Measurements from ENCODE around the gene TMEM165.

Gene TMEM165

DNA sequence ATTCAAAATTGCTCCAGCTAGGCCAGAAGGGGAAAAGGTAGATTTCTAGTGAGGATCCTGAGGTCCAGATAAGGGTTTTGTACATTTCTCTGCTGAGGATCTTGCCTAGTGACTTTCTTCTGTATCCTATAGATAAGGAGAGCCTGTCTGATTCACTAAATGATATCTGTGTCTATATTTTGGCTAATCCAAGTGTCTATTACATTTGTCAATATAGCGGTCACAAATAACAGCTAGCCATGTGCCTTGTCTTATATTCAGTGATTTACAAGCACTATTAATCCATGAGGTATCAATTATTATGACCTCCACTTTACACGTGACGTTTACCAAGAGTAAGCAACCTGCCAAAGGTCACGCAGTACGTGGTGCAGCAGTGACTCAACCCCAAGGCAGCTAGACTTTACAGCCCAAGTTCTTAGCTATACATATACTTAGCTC lies 41.6 kb downstream of the TMEM165 start:
- Histone ChIP-seq H3K27me3 (ENCODE audit: insufficient read depth, low read length) (no peaks in the 10 kb centered on the region), H4K8ac (ENCODE audit: low read depth, low read length) (no peak overlapping the region), H3K9ac (ENCODE audit: low read length) (no peak overlapping the region), H2BK120ac (ENCODE audit: insufficient read depth, low read length, poor library complexity) (no peak overlapping the region), H4K12ac (ENCODE audit: low read depth, low read length) (no peak overlapping the region), H3K79me1 (ENCODE audit: low read length) (no peaks in the 10 kb centered on the region), H2BK5ac (ENCODE audit: low read depth, low read length, poor library complexity) (no peak overlapping the region), H2AK5ac (ENCODE audit: low read length) (no peak overlapping the region), H3K27ac (ENCODE audit: low read depth, low read length) (no peak overlapping the region), H3K36me3 (ENCODE audit: control insufficient read depth in 1 of 2, insufficient read depth in 2 of 2, low read length in 2 of 2) (peaks cover 8 to 13% of the 10 kb centered on the region in 2 experiments), H3K9me3 (ENCODE audit: insufficient read depth, low read depth, low read length) (no peaks in the 10 kb centered on the region), H3K4me1 (ENCODE audit: control insufficient read depth in 1 of 2, insufficient read depth in 2 of 2, low read length in 2 of 2) (no peaks in the 10 kb centered on the region), H3K4ac (ENCODE audit: low read depth, low read length) (no peak overlapping the region), H3K79me2 (ENCODE audit: control insufficient read depth, insufficient read depth, low read length, poor library complexity) (no peaks in the 10 kb centered on the region), H3K23ac (ENCODE audit: low read length) (no peak overlapping the region), H2AFZ (ENCODE audit: insufficient read depth, low read length, poor library complexity) (no peak overlapping the region), H3K4me3 (ENCODE audit: low read depth, low read length) (no peak overlapping the region), H4K91ac (ENCODE audit: low read depth, low read length) (no peak overlapping the region), H3K18ac (ENCODE audit: low read length) (no peak overlapping the region), H2BK12ac (ENCODE audit: low read length) (no peak overlapping the region), H3K4me2 (ENCODE audit: low read length) (no peak overlapping the region), H3K14ac (ENCODE audit: low read length) (no peak overlapping the region)
- DNase-seq = peak in 1 of 2 donors; percentile 33
- no CpG with 5 or more reads among the region's 5 CpGs for WGBS (ENCODE audit: extremely low coverage, insufficient coverage, insufficient read length)

DNA sequence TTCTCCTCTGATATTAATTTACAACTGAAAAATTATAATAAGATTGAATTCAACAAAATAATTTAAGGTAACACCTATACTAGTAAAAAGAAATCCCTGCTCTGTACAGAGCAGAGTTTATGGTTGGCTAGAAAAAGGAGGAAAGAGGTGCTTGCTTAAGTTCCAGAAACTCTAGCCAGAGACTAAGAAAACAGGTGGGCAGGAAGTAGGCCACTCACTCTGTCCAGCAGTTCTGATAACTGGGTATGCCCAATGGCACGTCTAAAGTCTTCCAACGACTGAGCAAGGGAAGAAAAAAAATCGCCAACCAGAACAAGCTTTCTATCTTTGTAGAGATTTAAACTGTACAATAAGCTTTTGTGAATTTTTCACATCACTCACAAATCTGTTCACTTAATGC lies 42.1 kb downstream of the TMEM165 start:
- H3K23ac ChIP-seq (ENCODE audit: low read length) = no peak overlapping the region
- no peaks in the 10 kb centered on the region for H3K27me3 ChIP-seq (ENCODE audit: insufficient read depth, low read length)
- H4K8ac ChIP-seq (ENCODE audit: low read depth, low read length) = no peak overlapping the region
- no peaks in the 10 kb centered on the region for H3K79me1 ChIP-seq (ENCODE audit: low read length)
- no peak overlapping the region for H4K91ac ChIP-seq (ENCODE audit: low read depth, low read length)
- H3K4me2 ChIP-seq (ENCODE audit: low read length) = no peak overlapping the region
- H3K14ac ChIP-seq (ENCODE audit: low read length) = no peak overlapping the region
- H3K27ac ChIP-seq (ENCODE audit: low read depth, low read length) = no peak overlapping the region
- no CpG with 5 or more reads among the region's 3 CpGs for WGBS (ENCODE audit: extremely low coverage, insufficient coverage, insufficient read length)
- no peak overlapping the region for H2AFZ ChIP-seq (ENCODE audit: insufficient read depth, low read length, poor library complexity)
- H4K12ac ChIP-seq (ENCODE audit: low read depth, low read length) = no peak overlapping the region
- H3K4me3 ChIP-seq (ENCODE audit: low read depth, low read length) = no peak overlapping the region
- DNase-seq = no peak
- H3K4me1 ChIP-seq (ENCODE audit: control insufficient read depth in 1 of 2, insufficient read depth in 2 of 2, low read length in 2 of 2) = no peaks in the 10 kb centered on the region
- H3K4ac ChIP-seq (ENCODE audit: low read depth, low read length) = no peak overlapping the region
- H3K18ac ChIP-seq (ENCODE audit: low read length) = no peak overlapping the region
- H2AK5ac ChIP-seq (ENCODE audit: low read length) = no peak overlapping the region
- H3K9ac ChIP-seq (ENCODE audit: low read length) = no peak overlapping the region
- no peaks in the 10 kb centered on the region for H3K79me2 ChIP-seq (ENCODE audit: control insufficient read depth, insufficient read depth, low read length, poor library complexity)
- H2BK5ac ChIP-seq (ENCODE audit: low read depth, low read length, poor library complexity) = no peak overlapping the region
- H3K9me3 ChIP-seq (ENCODE audit: insufficient read depth, low read depth, low read length) = no peaks in the 10 kb centered on the region
- H2BK12ac ChIP-seq (ENCODE audit: low read length) = no peak overlapping the region
- H3K36me3 ChIP-seq (ENCODE audit: control insufficient read depth in 1 of 2, insufficient read depth in 2 of 2, low read length in 2 of 2) = peaks cover 8 to 13% of the 10 kb centered on the region in 2 experiments
- H2BK120ac ChIP-seq (ENCODE audit: insufficient read depth, low read length, poor library complexity) = no peak overlapping the region

DNA sequence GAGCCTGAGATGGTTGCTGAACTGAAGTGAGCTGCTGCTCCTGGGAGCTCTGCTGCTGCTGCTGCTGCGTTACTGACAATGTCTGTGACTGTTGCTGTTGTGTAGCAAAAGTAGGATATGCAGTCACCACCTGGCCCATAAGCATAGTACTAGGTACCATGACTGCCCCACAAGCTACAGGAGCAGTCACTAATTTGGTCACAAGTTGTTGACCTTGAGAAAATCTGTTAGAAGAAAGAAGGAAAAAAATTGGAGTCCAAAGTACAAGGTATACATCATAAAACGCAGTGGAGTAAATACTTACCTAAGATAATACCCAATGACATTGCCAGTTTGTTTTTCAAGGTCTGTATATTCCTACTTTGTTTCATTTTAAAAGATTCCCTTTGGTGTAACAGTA lies 42.6 kb downstream of the TMEM165 start:
- Histone ChIP-seq H3K27me3 (ENCODE audit: insufficient read depth, low read length) (no peaks in the 10 kb centered on the region), H2BK12ac (ENCODE audit: low read length) (no peak overlapping the region), H2BK120ac (ENCODE audit: insufficient read depth, low read length, poor library complexity) (no peak overlapping the region), H3K14ac (ENCODE audit: low read length) (no peak overlapping the region), H3K18ac (ENCODE audit: low read length) (no peak overlapping the region), H2AFZ (ENCODE audit: insufficient read depth, low read length, poor library complexity) (no peak overlapping the region), H3K4me3 (ENCODE audit: low read depth, low read length) (no peak overlapping the region), H3K9me3 (ENCODE audit: insufficient read depth, low read depth, low read length) (no peaks in the 10 kb centered on the region), H3K79me1 (ENCODE audit: low read length) (no peaks in the 10 kb centered on the region), H4K12ac (ENCODE audit: low read depth, low read length) (no peak overlapping the region), H3K4me2 (ENCODE audit: low read length) (no peak overlapping the region), H3K27ac (ENCODE audit: low read depth, low read length) (no peak overlapping the region), H2AK5ac (ENCODE audit: low read length) (no peak overlapping the region), H4K8ac (ENCODE audit: low read depth, low read length) (no peak overlapping the region), H4K91ac (ENCODE audit: low read depth, low read length) (no peak overlapping the region), H2BK5ac (ENCODE audit: low read depth, low read length, poor library complexity) (no peak overlapping the region), H3K9ac (ENCODE audit: low read length) (no peak overlapping the region), H3K36me3 (ENCODE audit: control insufficient read depth in 1 of 2, insufficient read depth in 2 of 2, low read length in 2 of 2) (peaks cover 11 to 13% of the 10 kb centered on the region in 2 experiments), H3K23ac (ENCODE audit: low read length) (no peak overlapping the region), H3K4me1 (ENCODE audit: control insufficient read depth in 1 of 2, insufficient read depth in 2 of 2, low read length in 2 of 2) (no peaks in the 10 kb centered on the region), H3K4ac (ENCODE audit: low read depth, low read length) (no peak overlapping the region), H3K79me2 (ENCODE audit: control insufficient read depth, insufficient read depth, low read length, poor library complexity) (no peaks in the 10 kb centered on the region)
- no peak for DNase-seq
- no CpG with 5 or more reads among the region's 2 CpGs for WGBS (ENCODE audit: extremely low coverage, insufficient coverage, insufficient read length)

DNA sequence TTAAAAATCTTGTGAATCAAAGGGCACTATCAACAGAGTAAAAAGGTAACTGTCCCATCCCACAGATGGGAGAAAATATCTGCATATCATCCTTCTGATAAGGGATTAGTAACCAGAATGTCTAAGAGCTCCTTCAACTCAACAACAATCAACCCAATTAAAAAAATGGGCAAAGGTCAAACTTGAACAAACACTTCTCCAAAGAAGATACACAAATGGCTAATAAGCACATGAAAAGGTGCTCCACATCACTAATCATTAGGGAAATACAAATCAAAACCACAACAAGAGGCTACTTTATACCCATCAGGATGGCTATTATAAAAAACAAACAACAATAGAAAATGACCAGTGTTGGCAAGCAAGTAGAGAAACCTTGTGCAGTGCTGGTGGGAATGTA lies 43.3 kb downstream of the TMEM165 start:
- Histone ChIP-seq H3K9ac (ENCODE audit: low read length) (no peak overlapping the region), H3K23ac (ENCODE audit: low read length) (no peak overlapping the region), H3K14ac (ENCODE audit: low read length) (no peak overlapping the region), H3K9me3 (ENCODE audit: insufficient read depth, low read depth, low read length) (no peaks in the 10 kb centered on the region), H2BK5ac (ENCODE audit: low read depth, low read length, poor library complexity) (no peak overlapping the region), H2AK5ac (ENCODE audit: low read length) (no peak overlapping the region), H4K91ac (ENCODE audit: low read depth, low read length) (no peak overlapping the region), H3K18ac (ENCODE audit: low read length) (no peak overlapping the region), H3K4me2 (ENCODE audit: low read length) (no peak overlapping the region), H3K36me3 (ENCODE audit: control insufficient read depth in 1 of 2, insufficient read depth in 2 of 2, low read length in 2 of 2) (peaks cover 11 to 13% of the 10 kb centered on the region in 2 experiments), H3K27me3 (ENCODE audit: insufficient read depth, low read length) (no peaks in the 10 kb centered on the region), H3K79me2 (ENCODE audit: control insufficient read depth, insufficient read depth, low read length, poor library complexity) (no peaks in the 10 kb centered on the region), H2AFZ (ENCODE audit: insufficient read depth, low read length, poor library complexity) (no peak overlapping the region), H3K4me3 (ENCODE audit: low read depth, low read length) (no peak overlapping the region), H2BK12ac (ENCODE audit: low read length) (no peak overlapping the region), H3K27ac (ENCODE audit: low read depth, low read length) (no peak overlapping the region), H2BK120ac (ENCODE audit: insufficient read depth, low read length, poor library complexity) (no peak overlapping the region), H3K79me1 (ENCODE audit: low read length) (no peaks in the 10 kb centered on the region), H4K12ac (ENCODE audit: low read depth, low read length) (no peak overlapping the region), H4K8ac (ENCODE audit: low read depth, low read length) (no peak overlapping the region), H3K4ac (ENCODE audit: low read depth, low read length) (no peak overlapping the region), H3K4me1 (ENCODE audit: control insufficient read depth in 1 of 2, insufficient read depth in 2 of 2, low read length in 2 of 2) (no peaks in the 10 kb centered on the region)
- DNase-seq = no peak

All from trophoblast cell (in vitro differentiated cells and primary cell).